Hepatocyte (in vitro differentiated cells): ENCODE data around the gene PTPN6. TPM values are rescaled to one million over a fixed set of nuclear protein-coding genes. Genes with fewer than 3 reads are reported as not detected.

Experiments used
- DNase-seq: peaks from one replicate; pipeline ENCODE4 v3.0.0-alpha.2; 2016; ENCODE audit warnings: low spot score
- H2AFZ ChIP-seq: fragments of 200-600 bp; sonication (generic); 2 replicates; pipeline ENCODE4 v1.6.0; 2016; ENCODE audit warnings: antibody characterized with exemption, mild to moderate bottlenecking
- H3K27ac ChIP-seq: fragments of 200-600 bp; sonication (generic); 2 replicates; pipeline ENCODE4 v1.5.1; 2016; ENCODE audit warnings: mild to moderate bottlenecking
- H3K27me3 ChIP-seq: fragments of 200-600 bp; sonication (generic); 2 replicates; pipeline ENCODE4 v1.6.1; 2016
- H3K36me3 ChIP-seq: fragments of 200-600 bp; sonication (generic); replicated peaks from 2 replicates; pipeline ENCODE4 v1.5.1; 2016; ENCODE audit warnings: low read depth; ENCODE audit not compliant: insufficient read depth
- H3K4me1 ChIP-seq: fragments of 200-600 bp; sonication (generic); 2 replicates; pipeline ENCODE4 v1.5.1; 2016; ENCODE audit warnings: mild to moderate bottlenecking, moderate library complexity; ENCODE audit not compliant: insufficient read depth
- H3K4me2 ChIP-seq: fragments of 200-600 bp; sonication (generic); 2 replicates; pipeline ENCODE4 v1.6.0; 2016
- H3K4me3 ChIP-seq: fragments of 200-600 bp; sonication (generic); 2 replicates; pipeline ENCODE4 v1.5.1; 2016; ENCODE audit warnings: mild to moderate bottlenecking
- H3K79me2 ChIP-seq: fragments of 200-600 bp; sonication (generic); 2 replicates; pipeline ENCODE4 v1.6.0; 2017; ENCODE audit warnings: mild to moderate bottlenecking
- H3K9me2 ChIP-seq: fragments of 200-600 bp; sonication (generic); replicated peaks from 2 replicates; pipeline ENCODE4 v1.6.0; 2017; ENCODE audit warnings: mild to moderate bottlenecking; ENCODE audit not compliant: insufficient read depth
- H3K9me3 ChIP-seq: fragments of 200-600 bp; sonication (generic); 2 replicates; pipeline ENCODE4 v1.5.1; 2016; ENCODE audit warnings: low read depth, mild to moderate bottlenecking
- H4K20me1 ChIP-seq: fragments of 200-600 bp; sonication (generic); 2 replicates; pipeline ENCODE4 v1.6.0; 2016; ENCODE audit warnings: mild to moderate bottlenecking; ENCODE audit not compliant: insufficient read depth, poor library complexity, severe bottlenecking
- CTCF ChIP-seq: fragments of 200-600 bp; sonication (generic); IDR thresholded peaks from 2 replicates; pipeline ENCODE4 v1.5.1; 2016; ENCODE audit warnings: antibody characterized with exemption, mild to moderate bottlenecking; ENCODE audit not compliant: poor library complexity
- EZH2 ChIP-seq: fragments of 200-600 bp; sonication (generic); IDR thresholded peaks from 2 replicates; pipeline ENCODE4 v1.6.1; 2016; ENCODE audit warnings: antibody characterized with exemption, mild to moderate bottlenecking, borderline replicate concordance
- EZH2phosphoT487 ChIP-seq: fragments of 200-600 bp; sonication (generic); IDR thresholded peaks from one replicate; pipeline ENCODE4 v1.6.1; 2018; ENCODE audit warnings: antibody characterized with exemption, mild to moderate bottlenecking, low read depth, moderate library complexity; ENCODE audit not compliant: unreplicated experiment, severe bottlenecking
- WGBS: methylation state at CpG from one replicate; pipeline ENCODE4 v1.1.6; 2016; ENCODE audit warnings: low lambda C conversion rate; ENCODE audit errors: missing lambda C conversion rate; 5-methylcytosine and 5-hydroxymethylcytosine counted together
- polyA plus RNA-seq: library from polyadenylated mRNA; unstranded; fragments of >200 nt; fragmentation: Nextera tagmentation; extraction: Ambion mirVana; gene quantifications from 2 replicates; pipeline ENCODE4 v1.2.1, GENCODE V29; 2016
- total RNA-seq: library from RNA; depleted of rRNA; stranded (reverse); fragments of >200 nt; gene quantifications from 2 replicates; pipeline ENCODE4 v1.2.3, GENCODE V29; 2014

Gene PTPN6
- total and polyA plus RNA-seq, 2 experiments from 2014 or later: 14.5 to 20.8 TPM

GRCh38 chr12:7001921-7002591, 50.9 kb downstream of the PTPN6 start:
- no peaks in the 10 kb centered on the region for H3K27me3 ChIP-seq
- H2AFZ ChIP-seq: no peak overlapping the region
- H3K4me1 ChIP-seq: peaks cover 10% of the 10 kb centered on the region
- H4K20me1 ChIP-seq: no peaks in the 10 kb centered on the region
- no peaks in the 10 kb centered on the region for H3K9me3 ChIP-seq
- peaks cover 37% of the 10 kb centered on the region for H3K79me2 ChIP-seq
- DNase-seq: no peak
- TF ChIP-seq EZH2phosphoT487 (no peak), EZH2 (no peak), CTCF (no peak)
- no peak overlapping the region for H3K4me3 ChIP-seq
- no peaks in the 10 kb centered on the region for H3K9me2 ChIP-seq
- H3K27ac ChIP-seq: no peak overlapping the region
- WGBS: 89% methylated on average over 7 of the region's 7 CpGs
- no peaks in the 10 kb centered on the region for H3K36me3 ChIP-seq
- no peak overlapping the region for H3K4me2 ChIP-seq

- Histone ChIP-seq H3K36me3 (no peaks in the 10 kb centered on the region), H2AFZ (no peak overlapping the region), H3K79me2 (peaks cover 58% of the 10 kb centered on the region), H4K20me1 (no peaks in the 10 kb centered on the region), H3K4me3 (no peak overlapping the region), H3K9me2 (no peaks in the 10 kb centered on the region), H3K9me3 (no peaks in the 10 kb centered on the region), H3K27me3 (no peaks in the 10 kb centered on the region), H3K4me2 (no peak overlapping the region), H3K4me1 (no peaks in the 10 kb centered on the region), H3K27ac (no peak overlapping the region)
- 89% methylated on average over 2 of the region's 2 CpGs for WGBS
- TF ChIP-seq CTCF: no peak
- no peak for TF ChIP-seq EZH2phosphoT487
- no peak for TF ChIP-seq EZH2
- DNase-seq: no peak
Observed at GRCh38 chr12:7004287-7004803, 53.2 kb downstream of the PTPN6 start.

- 94% methylated on average over 2 of the region's 2 CpGs for WGBS
- Histone ChIP-seq H3K4me3 (no peak overlapping the region), H3K9me2 (no peaks in the 10 kb centered on the region), H4K20me1 (no peaks in the 10 kb centered on the region), H3K4me1 (no peaks in the 10 kb centered on the region), H3K36me3 (no peaks in the 10 kb centered on the region), H3K79me2 (peaks cover 62% of the 10 kb centered on the region), H2AFZ (no peak overlapping the region), H3K4me2 (no peak overlapping the region), H3K9me3 (no peaks in the 10 kb centered on the region), H3K27ac (no peak overlapping the region), H3K27me3 (no peaks in the 10 kb centered on the region)
- TF ChIP-seq CTCF (no peak), EZH2 (no peak), EZH2phosphoT487 (no peak)
- DNase-seq: no peak
Observed at GRCh38 chr12:7004840-7005239, 53.7 kb downstream of the PTPN6 start.
